GM19043 (cell line): ENCODE data around the gene LRRC1.

ENCODE experiments used
- ATAC-seq: cut with Tn5 transposase; IDR thresholded peaks from one replicate; pipeline ENCODE4 v1.9.1; 2021; ENCODE audit warnings: low read depth; ENCODE audit not compliant: unreplicated experiment

Gene LRRC1

DNA sequence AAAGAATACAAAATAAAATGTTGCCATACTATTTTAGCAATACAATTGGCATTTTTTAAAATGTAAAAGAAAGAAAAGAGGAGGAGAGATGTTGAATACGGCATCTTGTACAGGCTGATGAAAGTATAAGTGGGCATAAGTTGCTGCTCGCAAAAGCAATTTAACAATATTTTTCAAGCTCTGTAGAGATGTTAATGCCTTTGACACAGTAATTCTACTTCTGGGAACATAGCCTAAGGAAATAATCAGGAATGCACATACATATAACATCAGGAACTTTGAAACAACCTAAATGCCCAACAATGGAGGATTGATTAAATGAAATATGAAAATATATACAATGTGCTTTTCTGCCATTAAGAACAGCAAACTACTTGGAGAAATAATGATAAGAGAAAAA lies 80.2 kb downstream of the LRRC1 start:
- no peak for ATAC-seq

DNA sequence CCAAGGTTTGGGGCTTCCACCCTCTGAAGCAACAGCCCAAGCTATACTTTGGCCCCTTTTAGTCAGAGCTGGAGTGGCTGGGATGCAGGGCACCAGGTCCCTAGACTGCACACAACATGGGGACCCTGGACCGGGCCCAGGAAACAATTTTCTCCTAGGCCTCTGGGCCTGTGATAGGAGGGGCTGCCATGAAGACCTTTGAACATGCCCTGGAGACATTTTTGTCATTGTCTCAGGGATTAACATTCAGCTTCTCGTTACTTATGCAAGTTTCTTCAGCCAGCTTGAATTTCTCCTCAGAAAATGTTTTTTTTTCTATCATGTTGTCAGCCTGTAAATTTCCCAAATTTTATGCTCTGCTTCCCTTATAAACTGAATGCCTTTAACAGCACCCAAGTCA lies 82.3 kb downstream of the LRRC1 start:
- ATAC-seq, result no peak

DNA sequence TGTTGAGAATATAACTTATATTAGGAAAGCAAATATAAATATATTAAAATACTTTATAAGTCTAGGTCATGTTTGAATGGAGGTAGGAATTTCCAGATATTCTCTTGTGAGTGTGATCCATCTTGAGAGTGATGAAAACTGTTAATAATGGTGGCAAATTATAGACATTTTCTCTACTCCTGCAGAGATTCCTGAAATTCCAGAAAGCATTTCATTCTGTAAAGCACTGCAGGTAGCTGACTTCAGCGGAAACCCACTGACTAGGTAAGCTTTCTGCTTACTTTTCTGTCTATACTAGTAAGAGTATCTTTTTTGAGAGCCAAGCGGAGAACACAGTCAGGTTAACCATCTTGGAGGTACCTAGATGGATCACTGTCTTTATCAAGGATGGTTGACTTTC lies 84.0 kb downstream of the LRRC1 start:
- no peak for ATAC-seq

DNA sequence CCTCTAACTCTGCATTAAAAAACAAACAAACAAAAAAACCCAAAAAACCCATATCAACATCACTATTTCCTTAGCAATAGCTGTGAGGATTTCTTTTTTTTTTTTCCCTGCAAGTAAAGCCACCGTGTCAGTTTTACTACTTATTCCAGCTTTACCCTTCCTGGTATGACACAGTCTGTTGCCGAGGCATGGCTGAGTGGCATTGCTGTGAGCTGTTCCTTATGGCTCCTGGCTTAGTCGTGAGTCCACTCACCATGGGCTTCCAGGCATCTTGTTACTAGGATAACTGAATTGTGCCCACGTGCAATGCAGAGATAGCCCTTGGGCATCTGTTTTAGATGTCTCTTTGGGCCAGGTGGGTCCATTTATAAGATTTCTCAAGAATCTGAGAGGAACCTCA lies 84.8 kb downstream of the LRRC1 start:
- no peak for ATAC-seq

DNA sequence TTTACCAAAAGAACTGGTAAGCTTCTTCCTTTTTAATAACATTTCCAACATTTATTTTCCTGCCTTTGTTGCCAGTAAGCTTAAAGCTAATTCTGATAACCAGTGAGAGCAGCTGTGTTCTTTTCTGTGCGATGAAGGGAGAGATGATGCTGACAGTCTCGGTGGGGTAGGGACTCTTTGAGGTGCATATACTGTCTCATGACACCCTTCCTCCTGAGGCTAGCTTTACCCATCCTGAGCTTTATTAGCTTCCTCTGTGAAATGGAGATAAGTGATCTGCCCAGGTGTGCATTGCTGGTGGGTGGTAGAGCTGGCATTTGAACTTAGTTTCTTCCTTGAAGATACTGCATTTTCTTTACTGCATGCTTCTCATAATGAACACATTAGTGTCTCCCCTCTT lies 92.5 kb downstream of the LRRC1 start:
- no peak for ATAC-seq

DNA sequence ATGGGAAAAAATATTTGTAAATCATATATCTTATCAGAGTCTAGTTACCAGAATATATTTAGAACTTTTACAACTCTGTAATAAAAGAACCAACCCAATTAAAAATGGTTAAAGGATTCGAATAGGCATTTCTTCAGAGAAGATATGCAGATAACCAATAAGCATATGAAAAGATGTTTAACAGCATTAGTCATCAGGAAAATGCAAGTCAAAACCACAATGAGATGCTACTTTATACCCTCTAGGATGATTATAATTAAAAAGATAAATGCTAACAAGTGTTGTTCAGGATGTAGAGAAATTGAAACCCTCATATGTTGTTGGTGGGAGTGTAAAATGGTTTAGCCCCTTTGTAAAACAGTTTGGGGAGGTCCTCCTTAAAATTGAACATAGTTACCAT lies 94.1 kb downstream of the LRRC1 start:
- ATAC-seq, result no peak

DNA sequence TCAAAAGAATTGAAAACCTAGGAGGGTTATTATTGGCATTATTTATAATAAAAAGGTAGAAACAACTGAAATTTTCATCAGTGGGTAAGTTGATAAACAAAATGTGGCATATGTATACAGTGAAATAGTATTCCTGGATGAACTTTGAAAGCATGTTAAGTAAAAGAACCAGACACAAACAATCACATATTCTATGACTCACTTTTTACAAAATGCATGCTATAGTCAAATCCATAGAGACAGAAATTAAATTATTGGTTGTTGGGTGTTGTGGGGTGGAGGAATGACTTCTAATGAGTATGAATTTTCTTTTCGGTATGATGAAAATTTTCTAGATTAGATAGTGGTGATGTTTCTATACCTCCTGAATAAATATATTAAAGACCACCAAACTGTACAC lies 94.6 kb downstream of the LRRC1 start:
- no peak for ATAC-seq

DNA sequence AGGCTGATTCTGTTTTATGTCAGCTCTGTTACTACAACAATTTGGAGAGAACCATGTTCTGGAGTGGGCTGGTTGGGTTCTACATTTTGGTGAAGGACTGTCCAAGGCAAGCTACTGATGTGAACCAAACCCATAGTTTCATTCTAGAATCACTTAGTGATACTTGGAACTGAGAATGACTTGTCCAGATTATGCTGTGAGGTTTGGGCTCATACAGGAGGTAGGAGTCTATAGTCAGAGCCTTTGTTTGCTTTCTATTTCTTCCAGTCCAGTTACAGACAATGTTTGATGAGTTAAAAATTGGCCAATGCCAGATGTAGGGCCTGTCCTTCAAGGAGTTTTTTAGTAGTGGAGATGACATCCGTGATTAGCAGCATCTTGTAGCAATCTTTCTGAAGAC lies 97.9 kb downstream of the LRRC1 start:
- peak; percentile 67 for ATAC-seq

DNA sequence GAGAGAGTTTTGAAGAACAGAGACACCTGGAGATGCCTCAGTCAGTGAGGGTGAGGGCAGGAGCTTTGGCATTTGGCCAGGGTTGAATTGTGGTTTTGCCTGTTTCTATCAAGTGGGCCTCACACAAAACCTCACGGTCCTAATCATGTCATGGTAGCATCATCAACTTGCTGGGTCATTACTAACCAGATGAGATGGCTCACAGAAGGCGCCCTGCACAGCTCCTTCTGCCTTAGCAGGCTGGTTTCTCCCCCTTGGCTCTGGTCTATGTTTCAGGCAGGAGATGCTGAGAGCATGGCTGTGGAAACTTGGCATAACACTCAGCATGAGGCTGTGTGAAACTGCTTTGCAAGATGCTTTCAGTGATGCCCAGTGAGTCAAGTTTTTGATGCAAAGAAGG lies 99.3 kb downstream of the LRRC1 start:
- no peak for ATAC-seq

DNA sequence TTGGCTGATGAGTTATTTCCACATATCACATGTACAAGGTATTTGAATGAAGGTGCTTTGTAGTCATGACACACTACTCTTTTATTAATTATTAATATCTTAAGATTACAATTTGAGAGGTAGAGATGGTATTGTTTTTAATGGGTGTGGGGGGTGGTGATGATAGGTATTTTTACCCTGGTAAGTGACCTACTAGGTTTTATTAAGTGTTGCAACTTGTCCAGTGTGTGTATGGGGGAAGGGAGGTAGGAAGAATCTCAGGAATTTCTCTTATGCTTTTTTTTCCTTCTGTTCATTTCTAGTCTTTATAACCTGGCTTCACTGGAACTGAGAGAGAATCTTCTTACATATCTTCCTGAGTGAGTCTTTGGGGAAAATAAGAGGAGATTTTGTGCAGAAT lies 101.4 kb downstream of the LRRC1 start:
- ATAC-seq, result no peak

DNA sequence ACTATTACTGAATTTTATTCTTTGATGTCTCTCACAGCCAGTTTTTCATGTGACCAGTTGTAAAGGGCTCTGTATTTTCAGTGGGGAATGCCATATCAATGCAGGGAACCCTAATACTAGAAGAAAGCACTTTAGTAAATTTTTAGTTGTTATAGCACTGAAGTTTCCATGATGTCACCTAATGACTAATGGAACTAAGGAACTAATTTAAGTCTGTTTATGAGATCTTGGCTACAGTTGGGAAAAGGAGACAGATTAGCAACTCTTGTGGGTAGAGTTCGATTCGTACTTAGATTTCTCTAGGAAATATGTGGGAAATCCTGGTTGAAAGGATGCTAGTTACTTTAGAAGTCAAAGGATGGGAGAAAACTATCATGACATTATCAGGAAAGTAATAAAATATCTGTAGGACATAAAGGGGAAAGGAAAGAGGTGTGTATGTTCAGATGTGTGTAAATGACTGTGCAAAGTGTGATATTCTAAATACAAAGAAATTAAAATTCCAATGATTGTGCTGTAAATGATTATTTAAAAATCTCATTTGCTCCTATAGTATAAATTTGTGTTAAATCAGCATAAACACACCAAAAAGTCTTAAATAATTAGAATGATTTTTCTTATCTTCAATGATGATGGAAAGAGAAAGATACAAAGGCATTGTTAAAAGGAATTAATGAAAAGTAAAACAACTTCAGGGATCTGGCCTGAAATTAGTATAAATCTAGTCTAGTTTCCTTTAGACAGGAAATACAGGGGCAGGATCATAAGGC lies 103.4 kb downstream of the LRRC1 start:
- ATAC-seq, result no peak

DNA sequence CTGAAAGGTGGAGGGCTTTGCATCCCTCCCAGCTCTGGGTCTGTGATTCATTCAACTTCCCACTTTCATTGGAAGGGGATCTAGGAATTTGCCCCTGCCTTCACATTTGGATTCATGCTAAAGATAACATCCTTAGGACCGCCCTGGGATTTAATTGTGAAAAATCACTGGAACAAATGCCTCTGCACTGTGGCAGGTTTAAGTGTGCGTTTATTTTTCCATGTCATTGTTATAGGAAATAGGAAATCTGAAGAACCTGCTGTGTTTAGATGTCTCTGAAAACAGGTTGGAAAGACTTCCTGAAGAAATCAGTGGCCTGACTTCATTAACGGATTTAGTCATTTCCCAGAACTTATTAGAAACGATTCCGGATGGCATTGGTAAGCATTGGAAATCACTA lies 104.7 kb downstream of the LRRC1 start:
- ATAC-seq, result no peak

DNA sequence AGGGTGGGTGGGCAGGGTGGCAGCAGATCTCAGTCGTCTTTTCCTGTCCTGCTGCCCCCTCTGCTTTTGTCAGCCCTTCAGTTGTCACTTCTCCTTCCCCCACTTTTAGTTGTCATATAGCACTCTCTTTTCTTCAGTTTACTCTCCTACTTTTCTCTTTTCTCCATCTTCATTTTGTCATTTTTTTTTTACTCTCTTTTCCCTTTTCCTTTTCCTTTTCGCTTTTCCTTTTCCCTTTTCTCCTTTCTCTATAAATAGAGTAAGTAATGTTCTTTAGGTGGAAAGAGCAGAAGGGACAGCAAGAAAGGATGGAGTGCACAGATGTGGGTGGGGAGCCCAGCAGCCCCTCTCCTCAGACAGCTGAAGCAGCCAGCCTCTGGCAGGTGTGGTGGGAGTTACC lies 108.6 kb downstream of the LRRC1 start:
- no peak for ATAC-seq

DNA sequence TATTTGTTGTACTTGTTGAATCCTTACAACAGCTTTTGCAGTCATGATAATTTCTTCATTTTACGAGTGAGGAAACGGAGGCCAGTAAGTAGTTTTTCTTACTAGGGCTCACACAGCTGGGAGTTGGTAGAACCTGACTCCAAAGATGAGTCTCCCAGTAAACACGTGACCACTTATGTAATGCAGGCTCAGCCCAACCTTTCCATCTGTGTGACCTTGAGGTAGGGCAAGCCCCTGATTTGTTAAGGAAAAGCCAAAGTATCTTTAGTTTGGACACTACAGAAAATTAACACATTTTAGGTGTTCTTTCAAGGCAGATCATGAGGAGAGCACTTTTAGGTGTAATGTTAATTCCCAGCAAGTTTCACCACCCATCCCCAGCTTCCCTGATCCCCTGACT lies 111.3 kb downstream of the LRRC1 start:
- ATAC-seq, result no peak

DNA sequence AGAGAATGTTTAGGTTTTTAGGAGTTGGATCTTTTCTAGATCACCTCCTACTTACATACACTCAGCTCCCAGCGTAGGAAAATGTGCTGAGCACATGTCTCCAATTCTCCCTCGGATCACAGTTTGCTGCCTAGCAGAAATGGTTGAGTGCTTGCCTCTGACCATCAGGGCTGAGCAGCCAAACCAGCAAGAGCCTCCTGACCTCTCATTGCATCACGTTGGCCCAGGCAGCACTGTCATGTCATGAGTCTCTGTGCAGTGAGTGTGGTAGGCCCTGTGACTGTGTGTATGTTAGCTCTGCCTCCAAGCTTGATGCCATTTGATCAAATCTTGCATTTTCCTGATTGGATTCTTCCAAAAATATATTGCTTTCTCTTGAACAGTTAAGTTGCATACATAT lies 112.0 kb downstream of the LRRC1 start:
- ATAC-seq, result no peak

DNA sequence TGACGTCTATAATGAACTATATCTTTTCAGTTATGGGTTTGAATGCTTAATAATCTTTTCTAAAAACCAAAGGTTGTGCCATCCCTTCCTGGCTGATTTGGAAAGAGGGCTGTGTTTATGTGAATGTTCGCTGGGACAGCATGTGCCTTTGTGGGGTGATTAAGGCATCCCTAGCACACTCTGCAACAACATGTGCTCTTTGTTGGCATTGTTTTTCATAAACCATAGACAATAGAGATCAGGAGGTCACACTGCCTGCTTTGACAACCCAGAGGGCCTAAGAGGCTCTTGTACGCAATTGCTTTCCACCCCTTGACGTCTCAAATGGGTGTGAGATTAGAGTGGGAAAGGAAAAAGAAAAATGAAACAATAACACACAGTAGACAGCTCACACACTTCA lies 116.0 kb downstream of the LRRC1 start:
- ATAC-seq, result no peak

DNA sequence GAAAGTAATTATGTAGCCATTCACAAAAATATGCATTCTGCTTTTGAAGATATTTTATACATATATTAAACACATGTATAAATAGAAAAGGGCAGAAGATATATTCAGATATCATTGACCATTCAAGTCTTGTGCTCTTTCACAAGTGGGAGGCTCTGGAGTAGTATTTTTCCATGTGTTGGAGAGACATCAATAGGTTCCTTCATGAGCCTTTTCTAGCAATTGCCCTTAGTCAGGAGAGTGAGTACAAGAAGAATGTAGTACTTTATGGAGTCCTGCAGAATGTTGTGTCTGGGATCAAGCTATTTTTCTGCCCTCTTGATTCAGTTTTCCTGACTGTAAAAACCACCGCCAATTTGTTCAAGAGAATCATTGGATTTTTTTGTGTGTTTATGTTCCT lies 117.9 kb downstream of the LRRC1 start:
- no peak for ATAC-seq

DNA sequence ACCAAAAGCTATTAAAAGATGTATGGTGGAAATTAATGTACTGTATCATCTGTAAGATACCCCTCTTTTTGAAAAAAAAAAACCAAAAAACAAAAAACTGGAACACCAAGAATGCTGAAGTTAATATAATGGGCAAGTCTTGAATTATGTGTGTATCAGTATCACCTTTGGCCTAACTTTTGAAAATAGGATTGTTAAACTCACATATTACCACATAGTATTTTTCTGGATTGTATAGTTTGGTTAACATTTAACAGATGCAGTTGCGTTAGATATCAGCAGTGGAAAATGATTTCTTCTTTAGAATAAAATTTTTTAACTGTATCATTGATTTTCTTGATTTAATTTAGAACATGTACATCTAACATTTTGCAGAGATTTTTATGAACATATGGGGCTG lies 118.5 kb downstream of the LRRC1 start:
- ATAC-seq, result no peak

DNA sequence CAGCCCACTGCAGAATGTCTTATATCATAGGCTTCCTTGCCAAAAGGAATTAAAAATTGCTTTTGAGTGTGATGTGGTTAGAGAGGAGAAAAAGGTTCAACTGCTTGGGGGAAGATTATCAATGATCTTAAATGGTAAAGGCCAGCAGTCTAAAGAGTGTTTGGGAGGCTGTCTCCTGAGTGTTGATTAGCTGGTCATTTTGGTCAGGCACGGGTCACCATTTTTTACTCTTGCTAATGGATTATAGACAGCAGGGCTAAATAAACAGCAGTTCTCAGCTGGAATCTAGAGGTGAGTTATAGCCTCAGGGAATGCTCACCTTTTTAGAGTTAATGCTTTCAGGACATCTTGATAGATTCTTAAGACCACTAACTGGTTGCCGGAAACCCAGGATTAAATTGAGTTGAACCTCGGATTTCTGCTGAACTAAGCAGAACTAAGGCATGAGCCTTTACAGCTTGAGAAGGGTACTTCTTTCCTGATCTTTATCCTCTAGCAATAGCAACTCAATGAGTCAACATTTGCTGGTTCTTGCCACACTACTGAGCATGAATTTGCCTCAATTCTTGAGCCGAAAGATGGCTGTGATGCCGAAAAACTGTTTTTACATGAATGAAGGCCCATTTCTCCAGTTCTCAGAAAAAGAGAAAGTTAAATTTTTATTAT lies 120.4 kb downstream of the LRRC1 start:
- ATAC-seq, result no peak

DNA sequence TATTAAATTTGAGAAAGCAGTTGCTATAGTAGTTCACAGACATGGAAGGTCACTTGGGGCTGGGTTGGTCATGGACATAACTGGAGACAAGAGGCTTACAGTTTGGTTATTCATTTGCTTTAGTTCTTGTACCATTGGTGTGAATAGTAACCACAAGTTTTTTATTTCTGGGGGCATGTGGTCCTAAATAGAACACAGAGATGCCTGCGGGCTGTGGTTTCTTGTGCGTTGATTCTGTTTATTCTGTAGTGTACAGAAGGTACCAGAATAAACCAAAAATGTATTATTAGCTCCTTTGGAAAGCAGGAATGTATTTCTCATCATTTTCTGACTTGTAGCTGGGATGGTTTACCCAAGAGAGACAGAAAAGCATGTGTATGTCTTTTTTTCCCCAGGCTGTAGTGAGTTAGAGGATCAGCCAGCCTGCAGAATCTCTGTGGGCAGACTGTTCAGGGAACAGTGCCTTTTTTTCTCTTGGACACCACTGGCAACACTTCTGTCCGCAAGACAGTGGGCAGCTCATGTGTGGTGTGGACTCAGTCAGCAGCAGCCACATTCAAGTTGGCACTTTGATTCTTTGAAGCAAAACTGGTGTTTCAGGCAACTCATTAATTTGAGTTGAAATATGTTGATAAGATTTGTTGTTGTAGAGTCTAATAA lies 122.1 kb downstream of the LRRC1 start:
- ATAC-seq, result peak; percentile 61

DNA sequence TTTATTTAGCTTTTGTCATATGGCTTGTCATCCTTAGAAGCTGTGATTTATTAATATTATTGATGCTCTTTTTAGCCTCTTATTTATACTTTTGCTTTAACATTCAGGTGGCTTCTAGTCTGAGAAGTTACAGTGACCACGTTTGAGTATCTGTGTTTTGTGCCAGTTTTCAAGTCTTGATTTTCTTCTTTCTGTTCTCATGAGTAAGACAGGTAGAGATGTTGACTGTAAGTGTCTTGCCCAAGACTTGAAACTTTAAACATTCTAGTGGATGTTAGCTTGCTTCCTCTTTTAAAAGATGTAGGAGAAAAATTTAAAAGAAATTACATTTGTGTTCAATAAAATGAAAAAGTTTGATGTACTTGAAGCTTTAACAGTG lies 122.6 kb downstream of the LRRC1 start:
- peak; percentile 48 for ATAC-seq
